B cell (primary cell): ENCODE data around the gene DMKN. TPM values are rescaled to one million over a fixed set of nuclear protein-coding genes. Genes with fewer than 3 reads are reported as not detected.

Experiments used
- ATAC-seq: fragments of 200-7000 bp; cut with Tn5 transposase; one replicate; pipeline ENCODE4 v1.10.0; 2021; ENCODE audit warnings: low read depth, mild to moderate bottlenecking, moderate number of reproducible peaks, moderate library complexity
- CTCF ChIA-PET: fragments of 350-600 bp; sonication (Branson Sonifier 250); formaldehyde crosslinking; loops from one replicate; lab custom pipeline; 2021; ENCODE audit warnings: antibody characterized with exemption, inconsistent platforms; lab: Charles Lee
- POLR2A ChIA-PET: fragments of 350-600 bp; sonication (Branson Sonifier 250); formaldehyde crosslinking; loops from one replicate; lab custom pipeline; 2021; ENCODE audit warnings: antibody characterized with exemption; lab: Charles Lee
- DNase-seq: peaks from one replicate; pipeline ENCODE4 v3.0.0; 2013
- H2AFZ ChIP-seq: 2 replicates; pipeline ENCODE4 v1.6.1; 2012; ENCODE audit warnings: mild to moderate bottlenecking, low read depth, low read length; ENCODE audit not compliant: insufficient read depth, poor library complexity, severe bottlenecking
- H3K27ac ChIP-seq, 2 donors: 1 replicate in 1 of 2; 2 replicates in 1 of 2; pipeline ENCODE4 v1.5.1; 2012 to 2013; ENCODE audit warnings: low read length in 2 of 2, mild to moderate bottlenecking in 2 of 2, moderate library complexity in 1 of 2
- H3K27me3 ChIP-seq, 4 experiments: fragments of 200-600 bp in 1 of 4; sonication (generic) in 1 of 4; replicated peaks in 1 of 4; 1 replicate in 2 of 4; 2 replicates in 2 of 4; pipeline versions ENCODE4 v1.6.1 to v1.7.0; 2013 to 2016; ENCODE audit warnings: low read length in 3 of 4, mild to moderate bottlenecking in 2 of 4, mixed read lengths in 1 of 4, moderate library complexity in 1 of 4; ENCODE audit not compliant: insufficient read depth in 4 of 4, control insufficient read depth in 3 of 4; ENCODE audit errors: control extremely low read depth in 1 of 4
- H3K36me3 ChIP-seq, 2 experiments: replicated peaks in 1 of 2; 1 replicate in 1 of 2; 2 replicates in 1 of 2; pipeline versions ENCODE4 v1.6.1 to v1.7.1; 2013; ENCODE audit warnings: low read length in 1 of 2; ENCODE audit not compliant: insufficient read depth in 2 of 2, control insufficient read depth in 1 of 2; ENCODE audit errors: control extremely low read depth in 1 of 2, extremely low read depth in 1 of 2
- H3K4me1 ChIP-seq, 2 donors: fragments of 200-600 bp in 1 of 2; sonication (generic) in 1 of 2; 1 replicate in 1 of 2; 2 replicates in 1 of 2; pipeline versions ENCODE4 v1.5.1 to v1.6.1; 2013 to 2017; ENCODE audit warnings: low read length in 2 of 2; ENCODE audit not compliant: control insufficient read depth in 2 of 2, insufficient read depth in 2 of 2
- H3K4me2 ChIP-seq: replicated peaks from 2 replicates; pipeline ENCODE3; 2012; ENCODE audit warnings: mild to moderate bottlenecking, low read depth, low read length; ENCODE audit not compliant: poor library complexity, severe bottlenecking
- H3K4me3 ChIP-seq, 5 experiments: fragments of 200-600 bp in 1 of 5; sonication (generic) in 1 of 5; 1 replicate in 3 of 5; 2 replicates in 2 of 5; pipeline versions ENCODE4 v1.5.1 to v1.7.0; 2011 to 2016; ENCODE audit warnings: low read length in 4 of 5, mild to moderate bottlenecking in 4 of 5, low read depth in 2 of 5, control low read depth in 1 of 5, moderate library complexity in 1 of 5; ENCODE audit not compliant: insufficient read depth in 1 of 5; ENCODE audit errors: control extremely low read depth in 1 of 5, extremely low read depth in 1 of 5
- H3K79me2 ChIP-seq: fragments of 200-600 bp; sonication (generic); one replicate; pipeline ENCODE4 v1.6.0; 2016; ENCODE audit warnings: low read length; ENCODE audit not compliant: control insufficient read depth, insufficient read depth
- H3K9ac ChIP-seq: fragments of 200-600 bp; sonication (generic); 2 replicates; pipeline ENCODE4 v1.6.1; 2017; ENCODE audit warnings: mild to moderate bottlenecking, low read length, moderate library complexity
- H3K9me3 ChIP-seq, 3 donors: one replicate each; pipeline versions ENCODE4 v1.6.1 to v1.7.1; 2013; ENCODE audit warnings: low read length in 2 of 3; ENCODE audit not compliant: control insufficient read depth in 2 of 3, insufficient read depth in 1 of 3; ENCODE audit errors: control extremely low read depth in 1 of 3
- H4K20me1 ChIP-seq: 2 replicates; pipeline ENCODE4 v1.6.0; 2012; ENCODE audit warnings: mild to moderate bottlenecking, low read length; ENCODE audit not compliant: insufficient read depth, control insufficient read depth, poor library complexity, severe bottlenecking
- H3K27ac Mint-ChIP-seq: one replicate; pipeline ENCODE4 v1.8.0; 2021; ENCODE audit warnings: mixed read lengths
- H3K27me3 Mint-ChIP-seq: one replicate; pipeline ENCODE4 v1.8.0; 2021; ENCODE audit warnings: mixed read lengths
- H3K4me1 Mint-ChIP-seq: one replicate; pipeline ENCODE4 v1.8.0; 2021; ENCODE audit warnings: mixed read lengths
- H3K4me3 Mint-ChIP-seq: one replicate; pipeline ENCODE4 v1.8.0; 2021; ENCODE audit warnings: mixed read lengths
- H3K9me3 Mint-ChIP-seq: one replicate; pipeline ENCODE4 v1.8.0; 2022; ENCODE audit warnings: mixed read lengths; ENCODE audit not compliant: insufficient read depth
- EZH2 ChIP-seq: IDR thresholded peaks from 2 replicates; pipeline ENCODE4 v1.6.1; 2012; ENCODE audit warnings: borderline replicate concordance, low read depth, mild to moderate bottlenecking, moderate library complexity, low read length; ENCODE audit not compliant: insufficient read depth, poor library complexity, severe bottlenecking
- WGBS: methylation state at CpG from one replicate; pipeline ENCODE4 v1.1.5; 2013; ENCODE audit warnings: missing lambda C conversion rate; ENCODE audit not compliant: insufficient coverage; 5-methylcytosine and 5-hydroxymethylcytosine counted together
- intact Hi-C: fragments of 100-400 bp; cut with micrococcal nuclease; formaldehyde crosslinking; loops from one replicate; pipeline ENCODE4 v1.10.0; 2022
- polyA plus RNA-seq: library from polyadenylated mRNA; depleted of rRNA; stranded (reverse); fragments of >200 nt; gene quantifications from 2 replicates; pipeline ENCODE4 v1.2.3, GENCODE V29; 2012
- total RNA-seq, 2 donors: library from RNA; stranded (reverse); fragments of 120-200 nt in 1 of 2; gene quantifications; 1 replicate in 1 of 2; 2 replicates in 1 of 2; pipeline versions ENCODE4 v1.2.3 to v1.2.4, GENCODE V29; 2013 to 2022
- TF ChIP-seq, protein P1 (sequence below): fragments of 200-600 bp; IDR thresholded peaks from one replicate; pipeline ENCODE4 v1.8.0; 2022; ENCODE audit warnings: antibody characterized with exemption, mild to moderate bottlenecking

Gene DMKN
- total and polyA plus RNA-seq, 2 donors (not counting 1 experiment from before 2014, with no cell fraction given): 0.58 to 4.5 TPM

DNA sequence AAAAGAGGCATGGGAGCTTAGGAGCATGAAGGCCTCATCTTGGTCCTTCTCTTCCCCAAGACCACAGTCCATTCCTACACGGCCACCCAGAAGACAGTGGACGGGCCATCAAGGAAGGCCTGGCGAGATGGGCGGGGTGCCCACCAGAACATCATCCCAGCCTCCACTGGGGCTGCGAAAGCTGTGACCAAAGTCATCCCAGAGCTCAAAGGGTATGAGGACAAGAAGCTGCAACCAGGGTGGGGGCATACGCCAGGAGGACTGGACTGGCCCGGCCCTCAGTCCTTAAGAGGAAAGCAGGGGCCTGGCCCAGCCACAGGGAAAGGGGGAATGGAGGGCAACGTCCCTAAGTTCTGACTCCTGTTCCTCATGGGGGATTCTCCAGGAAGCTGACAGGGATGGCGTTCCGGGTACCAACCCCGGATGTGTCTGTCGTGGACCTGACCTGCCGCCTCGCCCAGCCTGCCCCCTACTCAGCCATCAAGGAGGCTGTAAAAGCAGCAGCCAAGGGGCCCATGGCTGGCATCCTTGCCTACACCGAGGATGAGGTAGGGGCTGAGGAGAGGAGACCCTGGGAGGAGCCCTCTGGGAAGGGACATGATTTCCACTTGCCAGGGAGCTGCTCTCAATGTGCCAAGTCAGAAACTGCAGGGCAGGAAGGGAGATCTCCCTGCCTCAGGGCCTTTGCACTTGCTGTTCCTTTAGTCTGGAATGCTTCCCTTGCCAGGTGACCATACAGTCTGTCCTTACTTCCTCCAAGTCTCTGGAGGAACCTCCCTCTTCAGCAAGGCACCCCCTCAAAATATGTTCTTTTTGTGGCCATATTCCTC, 30.0 kb upstream of the DMKN start:
- peak overlapping the region; percentile 29 for H3K4me3 Mint-ChIP-seq
- no peak overlapping the region for H3K9ac ChIP-seq
- ChIA-PET CTCF (interaction anchor here (1.5 kb wide), 1 partner anchor 33 kb away, joined by 5 read pairs; no protein-coding TSS in a partner anchor), POLR2A (no interaction called here)
- H4K20me1 ChIP-seq: no peaks in the 10 kb centered on the region
- peaks cover 22% of the 10 kb centered on the region for H3K79me2 ChIP-seq
- H3K4me3 ChIP-seq: no peak overlapping the region
- peaks cover 0 to 13% of the 10 kb centered on the region in 2 experiments for H3K36me3 ChIP-seq
- H3K27ac Mint-ChIP-seq: no peak overlapping the region
- no peak for TF ChIP-seq EZH2
- TF ChIP-seq, protein P1, sequence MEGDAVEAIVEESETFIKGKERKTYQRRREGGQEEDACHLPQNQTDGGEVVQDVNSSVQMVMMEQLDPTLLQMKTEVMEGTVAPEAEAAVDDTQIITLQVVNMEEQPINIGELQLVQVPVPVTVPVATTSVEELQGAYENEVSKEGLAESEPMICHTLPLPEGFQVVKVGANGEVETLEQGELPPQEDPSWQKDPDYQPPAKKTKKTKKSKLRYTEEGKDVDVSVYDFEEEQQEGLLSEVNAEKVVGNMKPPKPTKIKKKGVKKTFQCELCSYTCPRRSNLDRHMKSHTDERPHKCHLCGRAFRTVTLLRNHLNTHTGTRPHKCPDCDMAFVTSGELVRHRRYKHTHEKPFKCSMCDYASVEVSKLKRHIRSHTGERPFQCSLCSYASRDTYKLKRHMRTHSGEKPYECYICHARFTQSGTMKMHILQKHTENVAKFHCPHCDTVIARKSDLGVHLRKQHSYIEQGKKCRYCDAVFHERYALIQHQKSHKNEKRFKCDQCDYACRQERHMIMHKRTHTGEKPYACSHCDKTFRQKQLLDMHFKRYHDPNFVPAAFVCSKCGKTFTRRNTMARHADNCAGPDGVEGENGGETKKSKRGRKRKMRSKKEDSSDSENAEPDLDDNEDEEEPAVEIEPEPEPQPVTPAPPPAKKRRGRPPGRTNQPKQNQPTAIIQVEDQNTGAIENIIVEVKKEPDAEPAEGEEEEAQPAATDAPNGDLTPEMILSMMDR: no peak
- ATAC-seq (no peak), DNase-seq (no peak)
- H3K27me3 Mint-ChIP-seq: no peaks in the 10 kb centered on the region
- H3K4me1 ChIP-seq: peaks cover 16 to 39% of the 10 kb centered on the region in 2 donors
- no peak overlapping the region for H3K4me2 ChIP-seq
- H3K27me3 ChIP-seq: no peaks in the 10 kb centered on the region
- H3K27ac ChIP-seq: no peak overlapping the region
- H3K4me1 Mint-ChIP-seq: peaks cover 39% of the 10 kb centered on the region
- intact Hi-C loops: loop anchor here (2.0 kb wide), 1 partner anchor 105 kb away; the partner anchor contains the start of gene COX6B1
- H3K9me3 ChIP-seq: no peaks in the 10 kb centered on the region
- H3K9me3 Mint-ChIP-seq: no peaks in the 10 kb centered on the region
- WGBS: 99% methylated on average over 14 of the region's 15 CpGs
- no peak overlapping the region for H2AFZ ChIP-seq

DNA sequence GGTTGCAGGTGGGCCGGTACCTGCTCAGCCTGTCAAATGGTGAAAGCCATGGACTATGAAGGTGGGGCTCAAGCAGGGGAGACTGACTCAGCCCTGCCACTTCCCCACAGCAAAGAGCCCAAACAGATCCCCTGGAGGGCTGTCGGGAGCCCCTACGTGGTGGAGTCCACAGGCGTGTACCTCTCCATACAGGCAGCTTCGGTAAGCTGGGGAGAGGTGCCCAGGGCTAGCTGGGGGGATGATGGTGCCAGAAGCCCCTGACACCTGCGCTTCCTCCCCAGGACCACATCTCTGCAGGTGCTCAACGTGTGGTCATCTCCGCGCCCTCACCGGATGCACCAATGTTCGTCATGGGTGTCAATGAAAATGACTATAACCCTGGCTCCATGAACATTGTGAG, 28.8 kb upstream of the DMKN start:
- ATAC-seq: no peak
- intact Hi-C loops: no loop called here
- no peak overlapping the region for H3K4me3 Mint-ChIP-seq
- Histone ChIP-seq H3K27ac (no peak overlapping the region), H4K20me1 (no peaks in the 10 kb centered on the region), H3K36me3 (peaks cover 0 to 5% of the 10 kb centered on the region in 2 experiments), H3K4me1 (peaks cover 16 to 38% of the 10 kb centered on the region in 2 donors), H2AFZ (no peak overlapping the region), H3K4me2 (no peak overlapping the region), H3K9ac (no peak overlapping the region), H3K4me3 (no peak overlapping the region), H3K9me3 (no peaks in the 10 kb centered on the region), H3K79me2 (peaks cover 11% of the 10 kb centered on the region), H3K27me3 (no peaks in the 10 kb centered on the region)
- POLR2A ChIA-PET: interaction anchor here (0.6 kb wide), 2 partner anchors 119 to 445 kb away, joined by 4 read pairs; no protein-coding TSS in a partner anchor
- no peak for DNase-seq
- peaks cover 39% of the 10 kb centered on the region for H3K4me1 Mint-ChIP-seq
- H3K27me3 Mint-ChIP-seq: no peaks in the 10 kb centered on the region
- TF ChIP-seq, protein P1: no peak
- no peak for TF ChIP-seq EZH2
- H3K9me3 Mint-ChIP-seq: no peaks in the 10 kb centered on the region
- CTCF ChIA-PET: no interaction called here
- H3K27ac Mint-ChIP-seq: no peak overlapping the region
- WGBS: 95% methylated on average over 9 of the region's 11 CpGs
